GM12875 (cell line): Measurements from ENCODE around the gene APOC1.
"Not testable (repeated sequence)": the region's sequence is repeated elsewhere in the genome, so short reads cannot be mapped to it uniquely, and the experiment has no call there.

ENCODE experiments used
- H3K4me3 ChIP-seq: one replicate; pipeline ENCODE4 v1.5.1; 2011; ENCODE audit warnings: low read depth, low read length, control low read depth
- TF ChIP-seq, protein P1 (sequence below): IDR thresholded peaks from 2 replicates; pipeline ENCODE4 v1.5.1; 2011; ENCODE audit warnings: low read depth, mild to moderate bottlenecking, control low read depth, inconsistent platforms, low read length, moderate library complexity, borderline replicate concordance; ENCODE audit not compliant: insufficient read depth

APOC1 gene

DNA sequence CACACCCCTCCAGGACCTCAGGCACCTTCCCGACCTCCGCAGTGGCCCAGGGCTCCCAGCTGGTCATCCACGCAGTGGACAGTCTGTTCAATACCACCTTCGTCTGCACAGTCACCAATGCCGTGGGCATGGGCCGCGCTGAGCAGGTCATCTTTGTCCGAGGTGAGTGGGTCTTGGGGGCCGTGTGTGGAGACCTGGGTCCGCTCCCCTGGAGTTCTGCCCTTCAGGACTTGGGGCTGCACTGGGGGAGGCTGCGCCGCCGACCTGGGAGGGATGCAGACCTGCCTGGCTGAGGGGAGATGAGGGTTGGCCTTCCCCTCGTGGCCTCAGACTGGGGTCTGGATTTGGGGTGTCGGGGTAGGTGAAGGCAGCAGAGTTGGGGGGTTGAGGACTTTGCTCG, 40.1 kb upstream of the APOC1 start:
- H3K4me3 ChIP-seq: no peak overlapping the region
- TF ChIP-seq, protein P1, sequence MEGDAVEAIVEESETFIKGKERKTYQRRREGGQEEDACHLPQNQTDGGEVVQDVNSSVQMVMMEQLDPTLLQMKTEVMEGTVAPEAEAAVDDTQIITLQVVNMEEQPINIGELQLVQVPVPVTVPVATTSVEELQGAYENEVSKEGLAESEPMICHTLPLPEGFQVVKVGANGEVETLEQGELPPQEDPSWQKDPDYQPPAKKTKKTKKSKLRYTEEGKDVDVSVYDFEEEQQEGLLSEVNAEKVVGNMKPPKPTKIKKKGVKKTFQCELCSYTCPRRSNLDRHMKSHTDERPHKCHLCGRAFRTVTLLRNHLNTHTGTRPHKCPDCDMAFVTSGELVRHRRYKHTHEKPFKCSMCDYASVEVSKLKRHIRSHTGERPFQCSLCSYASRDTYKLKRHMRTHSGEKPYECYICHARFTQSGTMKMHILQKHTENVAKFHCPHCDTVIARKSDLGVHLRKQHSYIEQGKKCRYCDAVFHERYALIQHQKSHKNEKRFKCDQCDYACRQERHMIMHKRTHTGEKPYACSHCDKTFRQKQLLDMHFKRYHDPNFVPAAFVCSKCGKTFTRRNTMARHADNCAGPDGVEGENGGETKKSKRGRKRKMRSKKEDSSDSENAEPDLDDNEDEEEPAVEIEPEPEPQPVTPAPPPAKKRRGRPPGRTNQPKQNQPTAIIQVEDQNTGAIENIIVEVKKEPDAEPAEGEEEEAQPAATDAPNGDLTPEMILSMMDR: no peak

DNA sequence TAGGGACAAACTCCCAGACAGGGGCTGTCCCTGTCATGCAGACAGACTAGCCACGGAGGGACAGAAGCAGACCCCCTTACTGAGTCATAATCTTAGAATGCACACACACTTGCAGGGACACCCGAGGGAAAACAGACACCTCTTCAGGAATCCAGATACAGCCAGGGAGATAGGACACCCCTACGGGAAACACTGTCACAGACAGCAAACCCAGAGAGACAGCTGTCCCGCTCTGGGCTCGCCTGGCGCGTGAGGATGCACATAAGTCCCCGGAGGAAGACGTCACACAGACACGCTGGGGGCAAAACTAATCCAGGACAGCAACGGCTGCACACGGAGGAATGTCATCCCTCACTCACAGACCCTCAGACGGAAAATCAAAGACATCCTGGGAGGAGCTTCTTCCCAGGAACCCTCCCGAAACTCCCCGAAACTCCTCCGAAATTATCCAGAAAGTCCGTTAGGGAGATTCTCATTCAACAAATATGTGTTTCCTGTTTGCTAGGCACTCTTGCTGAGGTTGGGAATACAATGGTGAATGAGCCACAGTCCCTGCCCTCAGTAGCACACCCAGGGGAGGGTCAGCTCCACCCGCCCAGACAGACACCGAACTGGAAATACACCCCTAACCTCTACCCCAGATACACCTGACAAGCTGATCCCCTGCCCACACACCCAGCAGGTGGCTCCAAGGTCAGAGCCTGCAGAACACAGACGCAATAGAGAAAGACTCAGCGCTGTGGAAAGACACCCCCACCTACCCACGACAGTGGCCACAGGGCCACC, 38.5 kb upstream of the APOC1 start:
- H3K4me3 ChIP-seq: no peak overlapping the region
- TF ChIP-seq, protein P1: no peak

DNA sequence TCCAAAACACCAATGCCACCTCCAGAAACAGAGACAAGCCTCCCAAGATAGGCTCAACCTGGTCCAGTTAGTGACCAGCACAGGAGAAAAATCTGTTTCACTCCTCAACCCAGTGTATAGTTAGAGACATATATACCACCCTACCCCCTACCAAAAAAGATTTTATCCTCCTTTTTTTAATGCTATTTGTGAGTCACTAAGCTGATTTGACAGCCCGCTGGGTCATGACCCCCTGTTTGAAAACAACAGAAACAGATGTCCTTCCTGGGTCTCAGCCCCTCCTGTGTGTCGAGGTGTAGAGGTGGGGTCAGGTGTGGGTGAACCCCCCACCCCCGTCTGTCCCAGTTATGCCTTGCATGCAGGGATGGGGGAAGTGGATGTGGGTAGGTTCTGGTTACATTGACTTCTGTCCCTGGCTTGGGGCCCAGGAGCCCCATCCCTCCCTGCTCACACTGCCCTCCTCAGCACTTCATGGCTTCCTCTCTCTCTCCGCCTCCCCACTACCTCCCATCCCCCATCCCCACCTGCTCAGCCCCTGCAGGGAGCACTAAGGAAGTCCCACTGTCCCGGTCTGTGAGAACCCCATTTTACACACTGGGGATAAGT, 37.4 kb upstream of the APOC1 start:
- TF ChIP-seq, protein P1: no peak
- H3K4me3 ChIP-seq: no peak overlapping the region

DNA sequence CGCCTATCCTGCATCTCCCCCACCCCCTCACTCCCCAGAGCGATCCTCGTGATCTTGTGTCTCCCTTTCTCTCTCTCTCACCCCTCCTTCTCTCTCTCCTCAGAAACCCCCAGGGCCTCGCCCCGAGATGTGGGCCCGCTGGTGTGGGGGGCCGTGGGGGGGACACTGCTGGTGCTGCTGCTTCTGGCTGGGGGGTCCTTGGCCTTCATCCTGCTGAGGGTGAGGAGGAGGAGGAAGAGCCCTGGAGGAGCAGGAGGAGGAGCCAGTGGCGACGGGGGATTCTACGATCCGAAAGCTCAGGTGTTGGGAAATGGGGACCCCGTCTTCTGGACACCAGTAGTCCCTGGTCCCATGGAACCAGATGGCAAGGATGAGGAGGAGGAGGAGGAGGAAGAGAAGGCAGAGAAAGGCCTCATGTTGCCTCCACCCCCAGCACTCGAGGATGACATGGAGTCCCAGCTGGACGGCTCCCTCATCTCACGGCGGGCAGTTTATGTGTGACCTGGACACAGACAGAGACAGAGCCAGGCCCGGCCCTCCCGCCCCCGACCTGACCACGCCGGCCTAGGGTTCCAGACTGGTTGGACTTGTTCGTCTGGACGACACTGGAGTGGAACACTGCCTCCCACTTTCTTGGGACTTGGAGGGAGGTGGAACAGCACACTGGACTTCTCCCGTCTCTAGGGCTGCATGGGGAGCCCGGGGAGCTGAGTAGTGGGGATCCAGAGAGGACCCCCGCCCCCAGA, 36.1 kb upstream of the APOC1 start:
- no peak overlapping the region for H3K4me3 ChIP-seq
- TF ChIP-seq, protein P1: no peak

DNA sequence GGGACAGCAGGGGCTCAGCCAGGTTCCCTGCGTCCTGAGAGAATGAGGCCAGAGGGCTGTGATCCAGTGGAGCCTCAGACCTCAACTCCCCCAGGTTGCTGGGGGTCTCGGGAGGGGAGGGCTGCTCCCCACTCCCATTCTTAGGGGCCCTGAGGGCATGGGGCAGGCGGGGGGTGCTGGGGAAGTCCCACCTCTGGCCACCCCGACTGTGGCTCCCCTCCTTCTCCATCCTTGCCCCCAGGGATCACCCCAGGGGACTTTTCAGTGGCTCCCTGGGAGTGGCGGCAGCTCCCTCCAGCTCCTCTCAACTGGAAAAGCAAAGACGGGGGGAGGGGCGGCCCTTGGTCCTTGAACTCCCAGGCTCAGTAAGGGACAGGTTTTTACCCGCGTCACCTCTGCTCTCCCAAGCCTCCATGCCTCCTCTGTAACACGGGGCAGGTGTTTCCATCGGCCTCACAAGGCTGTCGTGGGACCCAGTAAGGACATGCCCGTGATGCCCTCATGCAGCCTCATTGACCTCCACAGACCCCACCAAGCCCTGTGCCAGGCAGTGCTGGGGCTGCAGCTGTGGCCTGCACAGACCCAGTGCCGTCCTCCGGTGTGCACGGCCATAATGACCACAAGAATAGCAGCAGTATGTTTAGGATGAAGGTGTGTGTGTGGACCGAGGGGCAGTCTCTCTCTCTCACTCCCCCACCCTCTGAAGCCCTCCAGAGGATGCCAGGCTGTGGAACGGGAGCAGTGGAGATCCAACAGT, 34.9 kb upstream of the APOC1 start:
- TF ChIP-seq, protein P1: no peak
- H3K4me3 ChIP-seq: no peak overlapping the region

DNA sequence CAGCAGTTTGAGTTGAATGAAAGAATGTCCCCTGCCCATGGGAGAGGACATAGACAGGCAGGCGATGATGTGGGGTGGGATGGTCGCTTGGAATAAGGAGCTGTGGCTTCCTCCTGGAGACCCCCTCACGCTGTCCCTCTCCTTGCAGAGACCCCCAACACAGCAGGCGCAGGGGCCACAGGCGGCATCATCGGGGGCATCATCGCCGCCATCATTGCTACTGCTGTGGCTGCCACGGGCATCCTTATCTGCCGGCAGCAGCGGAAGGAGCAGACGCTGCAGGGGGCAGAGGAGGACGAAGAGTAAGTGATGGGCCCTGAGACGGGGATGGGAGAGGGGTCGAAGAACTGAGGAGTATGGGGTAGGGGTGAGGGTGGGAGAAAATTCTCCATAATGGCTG, 32.3 kb upstream of the APOC1 start:
- TF ChIP-seq, protein P1: no peak
- no peak overlapping the region for H3K4me3 ChIP-seq

DNA sequence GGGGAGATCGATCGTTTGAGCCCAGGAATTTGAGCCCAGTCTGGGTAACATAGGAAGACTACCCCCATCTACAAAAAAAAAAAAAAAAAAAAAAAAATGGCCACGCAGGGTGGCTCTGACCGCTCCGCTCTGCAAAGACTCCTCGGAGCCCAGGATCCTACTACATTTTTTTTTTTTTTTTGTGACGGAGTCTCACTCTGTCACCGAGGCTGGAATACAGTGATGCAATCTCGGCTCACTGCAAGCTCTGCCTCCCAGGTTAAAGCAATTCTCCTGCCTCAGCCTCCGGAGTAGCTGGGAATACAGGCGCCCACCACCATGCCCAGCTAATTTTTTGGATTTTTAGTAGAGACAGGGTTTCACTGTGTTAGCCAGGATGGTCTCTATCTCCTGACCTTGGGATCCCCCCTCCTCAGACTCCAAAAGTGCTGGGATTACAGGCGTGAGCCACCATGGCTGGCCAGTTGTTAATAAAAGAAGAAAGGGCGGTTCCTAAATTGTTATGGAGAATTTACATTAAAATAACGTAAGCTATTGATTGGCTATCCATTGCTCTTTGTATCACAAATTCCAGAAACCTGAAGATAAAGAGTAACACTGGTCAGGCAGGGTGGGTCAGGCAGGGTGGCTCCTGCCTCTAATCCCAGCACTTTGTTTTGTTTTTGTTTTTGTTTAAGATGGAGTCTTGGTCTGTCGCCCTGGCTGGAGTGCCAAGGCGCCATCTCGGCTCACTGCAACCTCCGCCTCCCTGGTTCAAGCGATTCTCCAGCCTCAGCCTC, 31.6 kb upstream of the APOC1 start:
- not testable (repeated sequence) for H3K4me3 ChIP-seq
